Kidney (tissue), 14 donors: ENCODE measurements around the gene RPL13. TPM values are rescaled to one million over a fixed set of nuclear protein-coding genes. Genes with fewer than 3 reads are reported as not detected.

Experiments
- DNase-seq, 5 donors: peaks; one replicate each; pipeline ENCODE4 v3.0.0-alpha.2; 2013 to 2020
- FAIRE-seq: peaks from 2 replicates; lab custom pipeline; 2012; peaks lifted over from hg19 to GRCh38; lab: Jason Lieb, UNC
- H3K27ac ChIP-seq, 2 donors: one replicate each; pipeline ENCODE4 v1.7.0; 2013; ENCODE audit warnings: low read depth in 2 of 2, low read length in 2 of 2, inconsistent platforms in 1 of 2
- H3K27me3 ChIP-seq: one replicate; pipeline ENCODE4 v1.7.1; 2013; ENCODE audit warnings: low read length, inconsistent platforms; ENCODE audit not compliant: control insufficient read depth, insufficient read depth
- H3K36me3 ChIP-seq, 3 donors: one replicate each; pipeline versions ENCODE4 v1.7.0 to v1.7.1; 2013; ENCODE audit warnings: low read length in 3 of 3, control low read depth in 1 of 3, inconsistent platforms in 1 of 3; ENCODE audit not compliant: insufficient read depth in 3 of 3, control insufficient read depth in 2 of 3
- H3K4me1 ChIP-seq, 3 donors: one replicate each; pipeline versions ENCODE4 v1.7.0 to v1.7.1; 2013; ENCODE audit warnings: low read length in 3 of 3, inconsistent platforms in 1 of 3, low read depth in 1 of 3; ENCODE audit not compliant: control insufficient read depth in 2 of 3, insufficient read depth in 2 of 3
- H3K4me3 ChIP-seq, 3 donors: one replicate each; pipeline versions ENCODE4 v1.7.0 to v1.8.1; 2013; ENCODE audit warnings: low read length in 3 of 3, control low read depth in 1 of 3, inconsistent platforms in 1 of 3
- H3K9ac ChIP-seq, 3 donors: one replicate each; pipeline versions ENCODE4 v1.7.0 to v1.7.1; 2013; ENCODE audit warnings: low read length in 3 of 3, control low read depth in 1 of 3, inconsistent platforms in 1 of 3
- H3K9me3 ChIP-seq, 3 donors: one replicate each; pipeline versions ENCODE4 v1.7.0 to v1.7.1; 2013; ENCODE audit warnings: low read length in 3 of 3, control low read depth in 1 of 3, inconsistent platforms in 1 of 3; ENCODE audit not compliant: control insufficient read depth in 2 of 3, insufficient read depth in 1 of 3
- intact Hi-C: fragments of 100-400 bp; cut with DNase I; formaldehyde crosslinking; loops from one replicate; pipeline ENCODE4 v1.11.1; 2022
- polyA plus RNA-seq: library from polyadenylated mRNA; stranded (reverse); fragments of 350-450 nt; fragmentation: Illumina TruSeq; extraction: RNeasy Lipid Tissue Mini Kit (QIAGEN cat#74804); gene quantifications from one replicate; pipeline ENCODE4 v1.2.3, GENCODE V29; 2014; ENCODE audit warnings: low read depth, low replicate concordance; ENCODE audit not compliant: insufficient read depth
- total RNA-seq: library from RNA; stranded (reverse); fragmentation: NEBNext Ultra II Directional; extraction: Animal tissue kit (Norgen Biotek cat#: 25700); gene quantifications from one replicate; pipeline ENCODE4 v1.2.1, GENCODE V29; 2021
- TF ChIP-seq, protein P1 (sequence below): IDR thresholded peaks from 3 replicates; pipeline ENCODE4 v1.5.1; 2012; ENCODE audit warnings: mild to moderate bottlenecking, moderate library complexity, borderline replicate concordance; ENCODE audit not compliant: insufficient read depth; ENCODE audit errors: extremely low read depth
- donor health status: control.
- donor health status: control.
- donor health status: control.
- donor health status: control.
- donor health status: control.
- donor health status: DM: yes; HTN: yes; CAD: no.
- donor health status: Normal renal cell carcinoma (clear cell type).

The RPL13 gene
- total and polyA plus RNA-seq, 2 donors from 2014 or later = 1,694 to 3,146 TPM

DNA sequence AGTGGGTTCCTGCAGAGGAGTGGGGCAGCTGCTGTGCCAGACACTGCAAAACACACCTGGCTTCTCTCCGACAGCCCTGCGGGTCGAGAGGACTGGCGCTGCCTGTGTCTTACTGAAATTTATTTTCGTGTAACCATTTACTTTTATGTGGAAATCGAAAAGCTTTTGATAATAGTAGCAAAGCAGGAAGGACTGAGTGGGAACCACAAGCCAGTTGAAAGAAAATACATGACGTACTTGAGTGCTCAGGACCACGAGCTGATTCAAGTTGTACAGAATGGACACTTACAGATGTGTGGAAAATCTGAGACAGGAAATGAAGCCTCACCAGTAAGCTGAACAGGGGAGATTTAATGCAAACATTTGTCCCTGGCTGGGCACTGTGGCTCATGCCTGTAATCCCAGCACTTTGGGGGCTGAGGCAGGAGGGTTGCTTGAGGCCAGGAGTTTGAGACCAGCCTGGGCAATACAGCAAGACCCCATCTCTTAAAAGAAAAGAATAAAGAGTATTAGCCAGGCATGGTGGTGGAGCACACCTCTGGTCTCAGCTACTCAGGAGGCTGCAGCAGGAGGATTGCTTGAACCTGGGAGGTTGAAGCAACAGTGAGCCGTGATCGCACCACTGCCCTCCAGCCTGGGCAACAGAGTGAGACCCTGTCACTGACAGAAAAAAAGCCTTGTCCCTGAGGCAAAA, 11.3 kb upstream of the RPL13 start:
- intact Hi-C loops = no loop called here
- no peak overlapping the region for H3K9ac ChIP-seq
- TF ChIP-seq, protein P1, sequence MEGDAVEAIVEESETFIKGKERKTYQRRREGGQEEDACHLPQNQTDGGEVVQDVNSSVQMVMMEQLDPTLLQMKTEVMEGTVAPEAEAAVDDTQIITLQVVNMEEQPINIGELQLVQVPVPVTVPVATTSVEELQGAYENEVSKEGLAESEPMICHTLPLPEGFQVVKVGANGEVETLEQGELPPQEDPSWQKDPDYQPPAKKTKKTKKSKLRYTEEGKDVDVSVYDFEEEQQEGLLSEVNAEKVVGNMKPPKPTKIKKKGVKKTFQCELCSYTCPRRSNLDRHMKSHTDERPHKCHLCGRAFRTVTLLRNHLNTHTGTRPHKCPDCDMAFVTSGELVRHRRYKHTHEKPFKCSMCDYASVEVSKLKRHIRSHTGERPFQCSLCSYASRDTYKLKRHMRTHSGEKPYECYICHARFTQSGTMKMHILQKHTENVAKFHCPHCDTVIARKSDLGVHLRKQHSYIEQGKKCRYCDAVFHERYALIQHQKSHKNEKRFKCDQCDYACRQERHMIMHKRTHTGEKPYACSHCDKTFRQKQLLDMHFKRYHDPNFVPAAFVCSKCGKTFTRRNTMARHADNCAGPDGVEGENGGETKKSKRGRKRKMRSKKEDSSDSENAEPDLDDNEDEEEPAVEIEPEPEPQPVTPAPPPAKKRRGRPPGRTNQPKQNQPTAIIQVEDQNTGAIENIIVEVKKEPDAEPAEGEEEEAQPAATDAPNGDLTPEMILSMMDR = no peak
- H3K9me3 ChIP-seq = no peaks in the 10 kb centered on the region
- H3K27ac ChIP-seq = no peak overlapping the region
- DNase-seq (no peak), FAIRE-seq (no peak)
- H3K4me3 ChIP-seq = no peak overlapping the region
- no peaks in the 10 kb centered on the region for H3K27me3 ChIP-seq
- H3K4me1 ChIP-seq = no peaks in the 10 kb centered on the region
- H3K36me3 ChIP-seq = peaks cover 0 to 42% (median 25%) of the 10 kb centered on the region in 3 donors

DNA sequence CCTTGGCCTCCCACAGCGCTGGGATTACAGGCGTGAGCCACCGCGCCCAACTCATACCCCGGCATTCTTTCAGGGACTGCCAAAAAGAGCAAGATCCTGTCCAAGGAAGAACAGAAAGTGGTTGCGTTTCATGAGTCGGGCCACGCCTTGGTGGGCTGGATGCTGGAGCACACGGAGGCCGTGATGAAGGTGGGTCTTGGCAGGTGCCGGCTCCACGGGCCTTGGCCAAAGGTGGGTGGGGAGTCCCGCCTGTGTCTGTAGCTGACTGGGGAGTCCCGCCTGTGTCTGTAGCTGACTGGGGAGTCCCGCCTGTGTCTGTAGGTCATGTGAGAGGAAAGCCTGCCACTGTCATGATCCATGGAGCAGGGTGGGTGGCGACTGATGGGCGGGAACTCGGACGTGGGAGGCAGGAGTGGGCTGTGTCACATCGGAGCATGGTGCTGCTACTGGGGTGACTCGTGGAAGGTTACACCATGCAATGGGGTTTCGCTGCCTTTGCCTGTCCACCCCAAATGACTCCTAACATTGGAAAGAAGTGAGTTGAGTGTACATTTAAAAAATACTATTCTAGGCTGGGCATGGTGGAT, 10.0 kb upstream of the RPL13 start:
- Histone ChIP-seq H3K27ac (no peak overlapping the region), H3K4me3 (no peak overlapping the region), H3K27me3 (no peaks in the 10 kb centered on the region), H3K9me3 (no peaks in the 10 kb centered on the region), H3K9ac (no peak overlapping the region), H3K4me1 (no peaks in the 10 kb centered on the region), H3K36me3 (peaks cover under 1 to 35% (median 25%) of the 10 kb centered on the region in 3 donors)
- DNase-seq = no peak
- intact Hi-C loops = no loop called here
- FAIRE-seq = no peak
- TF ChIP-seq, protein P1 = no peak

DNA sequence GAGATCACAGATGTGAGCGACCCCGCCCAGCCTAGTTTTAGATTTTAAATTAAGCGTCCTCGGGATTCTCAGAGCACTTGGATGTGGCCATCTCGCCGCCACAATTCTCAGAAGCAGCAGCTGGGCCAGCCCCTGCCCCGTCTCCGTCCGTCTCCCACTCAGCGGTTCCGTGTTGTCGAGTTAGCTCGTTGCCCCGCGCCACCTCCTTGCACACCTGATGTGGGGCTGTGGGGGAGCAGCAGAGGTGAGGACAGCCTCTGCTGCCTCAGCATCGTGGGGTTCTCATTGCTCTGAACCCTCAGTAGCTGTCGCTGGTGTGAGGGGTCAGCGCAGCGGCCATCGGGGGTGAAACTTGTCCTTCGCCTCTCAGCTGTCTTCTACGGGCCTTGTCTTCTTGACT, 8.2 kb upstream of the RPL13 start:
- intact Hi-C loops = no loop called here
- DNase-seq (no peak), FAIRE-seq (no peak)
- Histone ChIP-seq H3K27ac (no peak overlapping the region), H3K9me3 (no peaks in the 10 kb centered on the region), H3K4me3 (no peak overlapping the region), H3K9ac (no peak overlapping the region), H3K4me1 (peaks cover 0 to under 1% (median 0%) of the 10 kb centered on the region in 3 donors), H3K27me3 (no peaks in the 10 kb centered on the region), H3K36me3 (peaks cover 2 to 29% (median 24%) of the 10 kb centered on the region in 3 donors)
- TF ChIP-seq, protein P1 = no peak
